ENCODE data around the gene RGS19. TPM values are rescaled to one million over a fixed set of nuclear protein-coding genes. Genes with fewer than 3 reads are reported as not detected.

The RGS19 gene
- total and polyA plus RNA-seq, 2 donors, result 27.2 to 42.8 TPM

- H3K27me3 ChIP-seq (ENCODE audit: control insufficient read depth in 2 of 2, insufficient read depth in 1 of 2, low read length in 1 of 2), result peaks cover 0 to 10% of the 10 kb centered on the region in 2 donors
- no peak for DNase-seq (ENCODE audit: low read depth in 6 of 9, low spot score in 9 of 9)
- no peaks in the 10 kb centered on the region for H3K9me3 ChIP-seq (ENCODE audit: control insufficient read depth in 2 of 2, insufficient read depth in 1 of 2, low read length in 1 of 2)
- WGBS, result 97% methylated on average over 10 of the region's 10 CpGs
- H3K4me1 ChIP-seq (ENCODE audit: control insufficient read depth in 2 of 2, insufficient read depth in 2 of 2, low read length in 2 of 2), result peaks cover 0 to 11% of the 10 kb centered on the region in 2 donors
- no peak overlapping the region for H3K27ac ChIP-seq (ENCODE audit: low read depth in 1 of 2, low read length in 1 of 2)
- no peaks in the 10 kb centered on the region for H3K36me3 ChIP-seq (ENCODE audit: control insufficient read depth in 2 of 2, insufficient read depth in 2 of 2, low read length in 1 of 2)
- H3K4me3 ChIP-seq (ENCODE audit: low read length in 2 of 2), result no peak overlapping the region
These were observed 31.2 kb upstream of the RGS19 start for GRCh38 chr20:64110411-64111068.

- H3K36me3 ChIP-seq (ENCODE audit: control insufficient read depth in 2 of 2, insufficient read depth in 2 of 2, low read length in 1 of 2), result no peaks in the 10 kb centered on the region
- no peak overlapping the region for H3K27ac ChIP-seq (ENCODE audit: low read depth in 1 of 2, low read length in 1 of 2)
- 74% methylated on average over 16 of the region's 16 CpGs for WGBS
- no peak for DNase-seq (ENCODE audit: low read depth in 6 of 9, low spot score in 9 of 9)
- no peak overlapping the region for H3K4me3 ChIP-seq (ENCODE audit: low read length in 2 of 2)
- peaks cover 0 to 11% of the 10 kb centered on the region in 2 donors for H3K4me1 ChIP-seq (ENCODE audit: control insufficient read depth in 2 of 2, insufficient read depth in 2 of 2, low read length in 2 of 2)
- peaks cover 0 to 13% of the 10 kb centered on the region in 2 donors for H3K27me3 ChIP-seq (ENCODE audit: control insufficient read depth in 2 of 2, insufficient read depth in 1 of 2, low read length in 1 of 2)
- H3K9me3 ChIP-seq (ENCODE audit: control insufficient read depth in 2 of 2, insufficient read depth in 1 of 2, low read length in 1 of 2), result no peaks in the 10 kb centered on the region
These were observed 30.6 kb upstream of the RGS19 start for GRCh38 chr20:64109831-64110391.

- peaks cover 0 to 15% of the 10 kb centered on the region in 2 donors for H3K27me3 ChIP-seq (ENCODE audit: control insufficient read depth in 2 of 2, insufficient read depth in 1 of 2, low read length in 1 of 2)
- no peaks in the 10 kb centered on the region for H3K36me3 ChIP-seq (ENCODE audit: control insufficient read depth in 2 of 2, insufficient read depth in 2 of 2, low read length in 1 of 2)
- WGBS, result 93% methylated on average over 26 of the region's 26 CpGs
- no peak overlapping the region for H3K27ac ChIP-seq (ENCODE audit: low read depth in 1 of 2, low read length in 1 of 2)
- DNase-seq (ENCODE audit: low read depth in 6 of 9, low spot score in 9 of 9), result no peak
- no peak overlapping the region for H3K4me3 ChIP-seq (ENCODE audit: low read length in 2 of 2)
- H3K9me3 ChIP-seq (ENCODE audit: control insufficient read depth in 2 of 2, insufficient read depth in 1 of 2, low read length in 1 of 2), result no peaks in the 10 kb centered on the region
- peaks cover 0 to 11% of the 10 kb centered on the region in 2 donors for H3K4me1 ChIP-seq (ENCODE audit: control insufficient read depth in 2 of 2, insufficient read depth in 2 of 2, low read length in 2 of 2)
These were observed 29.7 kb upstream of the RGS19 start for GRCh38 chr20:64108731-64109681.

- DNase-seq (ENCODE audit: low read depth in 6 of 9, low spot score in 9 of 9), result no peak
- peaks cover 7 to 26% of the 10 kb centered on the region in 2 donors for H3K27me3 ChIP-seq (ENCODE audit: control insufficient read depth in 2 of 2, insufficient read depth in 1 of 2, low read length in 1 of 2)
These were observed 28.6 kb upstream of the RGS19 start for GRCh38 chr20:64107736-64108457.

GRCh38 chr20:64106981-64107735 is 27.8 kb upstream of the RGS19 start, which contains the start of gene NPBWR2:
TSS of gene NPBWR2 (minus strand) at chr20:64107565. CDS start at chr20:64106831, 734 bp downstream.
- Histone ChIP-seq H3K27ac (ENCODE audit: low read depth in 1 of 2, low read length in 1 of 2) (no peak within 1 kb of the TSS), H3K9me3 (ENCODE audit: control insufficient read depth in 2 of 2, insufficient read depth in 1 of 2, low read length in 1 of 2) (no peaks in the 10 kb centered on the region), H3K4me1 (ENCODE audit: control insufficient read depth in 2 of 2, insufficient read depth in 2 of 2, low read length in 2 of 2) (peaks cover 0 to 17% of the 10 kb centered on the region in 2 donors), H3K36me3 (ENCODE audit: control insufficient read depth in 2 of 2, insufficient read depth in 2 of 2, low read length in 1 of 2) (no peaks in the 10 kb centered on the region), H3K27me3 (ENCODE audit: control insufficient read depth in 2 of 2, insufficient read depth in 1 of 2, low read length in 1 of 2) (peaks cover 12 to 33% of the 10 kb centered on the region in 2 donors), H3K4me3 (ENCODE audit: low read length in 2 of 2) (no peak within 1 kb of the TSS)
- WGBS, result 59% methylated on average over 22 of the region's 22 CpGs
- DNase-seq (ENCODE audit: low read depth in 6 of 9, low spot score in 9 of 9), result peak in 3 of 9 donors; percentile 48 to 71 (median 64)

More at GRCh38 chr20:64107736-64108457, 28.6 kb upstream of the RGS19 start:
- 46% methylated on average over 19 of the region's 19 CpGs for WGBS
- no peaks in the 10 kb centered on the region for H3K36me3 ChIP-seq (ENCODE audit: control insufficient read depth in 2 of 2, insufficient read depth in 2 of 2, low read length in 1 of 2)
- H3K9me3 ChIP-seq (ENCODE audit: control insufficient read depth in 2 of 2, insufficient read depth in 1 of 2, low read length in 1 of 2), result no peaks in the 10 kb centered on the region
- no peak overlapping the region for H3K4me3 ChIP-seq (ENCODE audit: low read length in 2 of 2)
- H3K27ac ChIP-seq (ENCODE audit: low read depth in 1 of 2, low read length in 1 of 2), result no peak overlapping the region
- H3K4me1 ChIP-seq (ENCODE audit: control insufficient read depth in 2 of 2, insufficient read depth in 2 of 2, low read length in 2 of 2), result peaks cover 0 to 11% of the 10 kb centered on the region in 2 donors

GRCh38 chr20:64106435-64106961 is 27.2 kb upstream of the RGS19 start:
- Histone ChIP-seq H3K36me3 (ENCODE audit: control insufficient read depth in 2 of 2, insufficient read depth in 2 of 2, low read length in 1 of 2) (no peaks in the 10 kb centered on the region), H3K27me3 (ENCODE audit: control insufficient read depth in 2 of 2, insufficient read depth in 1 of 2, low read length in 1 of 2) (peaks cover 18 to 40% of the 10 kb centered on the region in 2 donors), H3K27ac (ENCODE audit: low read depth in 1 of 2, low read length in 1 of 2) (no peak overlapping the region), H3K4me3 (ENCODE audit: low read length in 2 of 2) (no peak overlapping the region), H3K9me3 (ENCODE audit: control insufficient read depth in 2 of 2, insufficient read depth in 1 of 2, low read length in 1 of 2) (no peaks in the 10 kb centered on the region), H3K4me1 (ENCODE audit: control insufficient read depth in 2 of 2, insufficient read depth in 2 of 2, low read length in 2 of 2) (peaks cover 0 to 22% of the 10 kb centered on the region in 2 donors)
- DNase-seq (ENCODE audit: low read depth in 6 of 9, low spot score in 9 of 9), result no peak
- 97% methylated on average over 28 of the region's 28 CpGs for WGBS

GRCh38 chr20:64105846-64106434 is 26.6 kb upstream of the RGS19 start:
- Histone ChIP-seq H3K4me3 (ENCODE audit: low read length in 2 of 2) (no peak overlapping the region), H3K36me3 (ENCODE audit: control insufficient read depth in 2 of 2, insufficient read depth in 2 of 2, low read length in 1 of 2) (no peaks in the 10 kb centered on the region), H3K4me1 (ENCODE audit: control insufficient read depth in 2 of 2, insufficient read depth in 2 of 2, low read length in 2 of 2) (peaks cover 0 to 22% of the 10 kb centered on the region in 2 donors), H3K9me3 (ENCODE audit: control insufficient read depth in 2 of 2, insufficient read depth in 1 of 2, low read length in 1 of 2) (no peaks in the 10 kb centered on the region), H3K27ac (ENCODE audit: low read depth in 1 of 2, low read length in 1 of 2) (no peak overlapping the region), H3K27me3 (ENCODE audit: control insufficient read depth in 2 of 2, insufficient read depth in 1 of 2, low read length in 1 of 2) (peaks cover 18 to 46% of the 10 kb centered on the region in 2 donors)
- WGBS, result 98% methylated on average over 39 of the region's 39 CpGs
- DNase-seq (ENCODE audit: low read depth in 6 of 9, low spot score in 9 of 9), result no peak

Data from thymus (tissue), 11 donors.